Uterus (tissue), 2 donors: ENCODE measurements around the gene TTC22.

Source experiments
- POLR2A ChIP-seq, 2 donors: fragments of 450-650 bp; IDR thresholded peaks; one replicate each; pipeline ENCODE4 v1.6.1; 2016; ENCODE audit warnings: antibody characterized with exemption in 2 of 2, mild to moderate bottlenecking in 1 of 2, moderate library complexity in 1 of 2
- TF ChIP-seq, protein P1 (sequence below), 4 experiments: fragments of 200-600 bp in 2 of 4; fragments of 450-650 bp in 2 of 4; sonication (generic) in 2 of 4; IDR thresholded peaks; one replicate each; pipeline ENCODE4 v1.5.1; 2016 to 2019; ENCODE audit warnings: antibody characterized with exemption in 4 of 4, mild to moderate bottlenecking in 2 of 4, moderate library complexity in 1 of 4

DNA sequence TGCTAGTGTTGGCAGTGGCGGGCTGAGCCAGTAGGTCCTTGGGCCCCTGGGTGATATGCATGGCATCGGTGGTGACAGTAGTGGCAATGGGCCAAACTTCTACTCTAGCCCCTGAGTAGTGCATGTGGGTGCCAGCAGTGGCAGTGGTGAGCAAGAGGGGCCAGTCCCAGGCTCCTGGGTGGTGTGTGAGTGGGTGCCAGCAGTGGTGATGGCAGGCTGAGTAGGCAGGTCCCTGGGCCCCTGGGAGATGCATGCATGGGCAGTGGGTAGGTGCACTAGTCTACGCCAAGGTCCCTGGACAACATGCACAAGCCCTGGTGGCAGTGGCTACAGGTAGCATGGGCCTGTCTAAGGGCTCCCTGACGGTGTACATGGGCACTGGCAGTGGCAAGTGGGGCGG lies 24.6 kb upstream of the TTC22 start:
- TF ChIP-seq, protein P1, sequence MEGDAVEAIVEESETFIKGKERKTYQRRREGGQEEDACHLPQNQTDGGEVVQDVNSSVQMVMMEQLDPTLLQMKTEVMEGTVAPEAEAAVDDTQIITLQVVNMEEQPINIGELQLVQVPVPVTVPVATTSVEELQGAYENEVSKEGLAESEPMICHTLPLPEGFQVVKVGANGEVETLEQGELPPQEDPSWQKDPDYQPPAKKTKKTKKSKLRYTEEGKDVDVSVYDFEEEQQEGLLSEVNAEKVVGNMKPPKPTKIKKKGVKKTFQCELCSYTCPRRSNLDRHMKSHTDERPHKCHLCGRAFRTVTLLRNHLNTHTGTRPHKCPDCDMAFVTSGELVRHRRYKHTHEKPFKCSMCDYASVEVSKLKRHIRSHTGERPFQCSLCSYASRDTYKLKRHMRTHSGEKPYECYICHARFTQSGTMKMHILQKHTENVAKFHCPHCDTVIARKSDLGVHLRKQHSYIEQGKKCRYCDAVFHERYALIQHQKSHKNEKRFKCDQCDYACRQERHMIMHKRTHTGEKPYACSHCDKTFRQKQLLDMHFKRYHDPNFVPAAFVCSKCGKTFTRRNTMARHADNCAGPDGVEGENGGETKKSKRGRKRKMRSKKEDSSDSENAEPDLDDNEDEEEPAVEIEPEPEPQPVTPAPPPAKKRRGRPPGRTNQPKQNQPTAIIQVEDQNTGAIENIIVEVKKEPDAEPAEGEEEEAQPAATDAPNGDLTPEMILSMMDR (IDR thresholded peaks at IDR 0.05): no peak
- TF ChIP-seq POLR2A (IDR thresholded peaks at IDR 0.05): no peak
